Type B pancreatic cell (in vitro differentiated cells): Measurements from ENCODE around the gene FZD8. TPM values are rescaled to one million over a fixed set of nuclear protein-coding genes. Genes with fewer than 3 reads are reported as not detected.

Experiments used
- DNase-seq: peaks from one replicate; pipeline ENCODE4 v3.0.0; 2021; ENCODE audit warnings: mixed read lengths; ENCODE audit not compliant: unreplicated experiment; ENCODE audit errors: extremely low spot score
- H3K27ac Mint-ChIP-seq: 2 replicates; pipeline ENCODE4 v1.8.0; 2021; ENCODE audit warnings: mild to moderate bottlenecking, mixed read lengths
- H3K27me3 Mint-ChIP-seq: 2 replicates; pipeline ENCODE4 v1.8.0; 2021; ENCODE audit warnings: mixed read lengths
- H3K36me3 Mint-ChIP-seq: 2 replicates; pipeline ENCODE4 v1.8.0; 2021; ENCODE audit warnings: mixed read lengths
- H3K4me1 Mint-ChIP-seq: one replicate; pipeline ENCODE4 v1.8.0; 2021; ENCODE audit warnings: mixed read lengths; ENCODE audit not compliant: unreplicated experiment
- H3K4me3 Mint-ChIP-seq: 2 replicates; pipeline ENCODE4 v1.8.0; 2021; ENCODE audit warnings: mild to moderate bottlenecking, mixed read lengths
- H3K9me3 Mint-ChIP-seq: 2 replicates; pipeline ENCODE4 v1.8.0; 2021; ENCODE audit warnings: mixed read lengths
- CTCF ChIP-seq: fragments of 200-600 bp; sonication (generic); conservative IDR thresholded peaks from 2 replicates; pipeline ENCODE4 v1.5.0; 2021; ENCODE audit warnings: antibody characterized with exemption, mild to moderate bottlenecking
- total RNA-seq: library from RNA; stranded (reverse); gene quantifications from 2 replicates; pipeline ENCODE4 v1.2.1, GENCODE V29; 2021; ENCODE audit warnings: low replicate concordance

FZD8 gene
- total RNA-seq, 1 donor from 2014 or later = 7.5 TPM

GRCh38 chr10:35588836-35589235, 53.3 kb downstream of the FZD8 start:
- H3K36me3 Mint-ChIP-seq = no peaks in the 10 kb centered on the region
- no peak overlapping the region for H3K27ac Mint-ChIP-seq
- no peak for TF ChIP-seq CTCF
- H3K27me3 Mint-ChIP-seq = peaks cover 8% of the 10 kb centered on the region
- H3K4me1 Mint-ChIP-seq = no peaks in the 10 kb centered on the region
- peaks cover 5% of the 10 kb centered on the region for H3K9me3 Mint-ChIP-seq
- H3K4me3 Mint-ChIP-seq = no peak overlapping the region
- DNase-seq = no peak

Other genes starting within 250 kb of the FZD8 start
- 0.17 TPM in 1 of 2 replicates, not detected in the other for gene GJD4, start 37.0 kb downstream of the FZD8 start, total RNA-seq